WTC11 (cell line): ENCODE measurements around the gene CACNA1H.
"Not testable (repeated sequence)": the region's sequence is repeated elsewhere in the genome, so short reads cannot be mapped to it uniquely, and the experiment has no call there.

ENCODE experiments used
- CBFB ChIP-seq: sonication (generic); formaldehyde crosslinking; IDR thresholded peaks from 2 replicates; pipeline ENCODE4 v1.8.1; 2022; ENCODE audit warnings: mild to moderate bottlenecking, low read depth, missing genetic modification reagents
- JUN ChIP-seq: sonication (generic); formaldehyde crosslinking; IDR thresholded peaks from 2 replicates; pipeline ENCODE4 v1.8.0; 2023; ENCODE audit warnings: mild to moderate bottlenecking, missing genetic modification reagents
- OVOL2 ChIP-seq: fragments of 250-450 bp; sonication (Bioruptor Pico); IDR thresholded peaks from 2 replicates; pipeline ENCODE4 v1.9.0; 2021; ENCODE audit warnings: mild to moderate bottlenecking, borderline replicate concordance
- SMAD4 ChIP-seq: sonication (generic); formaldehyde crosslinking; IDR thresholded peaks from 2 replicates; pipeline ENCODE4 v1.8.0; 2022; ENCODE audit warnings: mild to moderate bottlenecking, missing genetic modification reagents
- ZNF263 ChIP-seq: sonication (generic); formaldehyde crosslinking; IDR thresholded peaks from 2 replicates; pipeline ENCODE4 v1.8.1; 2022; ENCODE audit warnings: low read depth, mild to moderate bottlenecking, moderate library complexity, missing genetic modification reagents
- ZNF423 ChIP-seq: fragments of 250-450 bp; sonication (Bioruptor Pico); IDR thresholded peaks from 2 replicates; pipeline ENCODE4 v2.1.2; 2022; ENCODE audit warnings: mild to moderate bottlenecking, moderate library complexity
- TF ChIP-seq, protein P1 (sequence below): fragments of 200-600 bp; IDR thresholded peaks from 2 replicates; pipeline ENCODE4 v1.8.0; 2022; ENCODE audit warnings: antibody characterized with exemption
- TF ChIP-seq, protein P2 (sequence below): sonication (generic); formaldehyde crosslinking; conservative IDR thresholded peaks from 2 replicates; pipeline ENCODE4 v1.8.1; 2022; ENCODE audit warnings: mild to moderate bottlenecking, missing genetic modification reagents
- TF ChIP-seq, protein P3 (sequence below): sonication (generic); formaldehyde crosslinking; IDR thresholded peaks from 2 replicates; pipeline ENCODE4 v1.8.0; 2022; ENCODE audit warnings: mild to moderate bottlenecking, missing genetic modification reagents
- TF ChIP-seq, protein P4 (sequence below): sonication (generic); formaldehyde crosslinking; IDR thresholded peaks from 2 replicates; pipeline ENCODE4 v1.8.1; 2023; ENCODE audit warnings: mild to moderate bottlenecking, missing genetic modification reagents

DNA sequence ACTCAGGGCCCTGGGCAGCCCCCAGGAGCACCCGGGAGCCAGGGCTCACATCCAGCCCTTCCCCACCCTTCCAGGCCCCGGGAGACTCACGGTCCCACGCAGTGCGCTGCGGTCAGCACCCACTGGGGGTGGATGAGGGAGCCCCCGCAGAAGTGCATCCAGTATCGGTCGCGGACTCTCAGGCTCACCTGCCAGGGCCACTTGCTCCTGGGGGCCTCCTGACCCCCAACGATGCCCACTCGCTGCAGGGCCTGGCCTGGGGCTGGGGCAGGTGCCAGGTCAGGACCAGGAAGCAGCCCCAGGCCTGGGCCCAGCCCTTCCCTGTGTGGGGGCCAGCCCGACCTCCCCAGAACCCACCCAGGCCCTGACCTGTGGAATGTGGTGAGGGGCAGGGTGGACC is 76.6 kb downstream of the CACNA1H start:
- TF ChIP-seq, protein P1, sequence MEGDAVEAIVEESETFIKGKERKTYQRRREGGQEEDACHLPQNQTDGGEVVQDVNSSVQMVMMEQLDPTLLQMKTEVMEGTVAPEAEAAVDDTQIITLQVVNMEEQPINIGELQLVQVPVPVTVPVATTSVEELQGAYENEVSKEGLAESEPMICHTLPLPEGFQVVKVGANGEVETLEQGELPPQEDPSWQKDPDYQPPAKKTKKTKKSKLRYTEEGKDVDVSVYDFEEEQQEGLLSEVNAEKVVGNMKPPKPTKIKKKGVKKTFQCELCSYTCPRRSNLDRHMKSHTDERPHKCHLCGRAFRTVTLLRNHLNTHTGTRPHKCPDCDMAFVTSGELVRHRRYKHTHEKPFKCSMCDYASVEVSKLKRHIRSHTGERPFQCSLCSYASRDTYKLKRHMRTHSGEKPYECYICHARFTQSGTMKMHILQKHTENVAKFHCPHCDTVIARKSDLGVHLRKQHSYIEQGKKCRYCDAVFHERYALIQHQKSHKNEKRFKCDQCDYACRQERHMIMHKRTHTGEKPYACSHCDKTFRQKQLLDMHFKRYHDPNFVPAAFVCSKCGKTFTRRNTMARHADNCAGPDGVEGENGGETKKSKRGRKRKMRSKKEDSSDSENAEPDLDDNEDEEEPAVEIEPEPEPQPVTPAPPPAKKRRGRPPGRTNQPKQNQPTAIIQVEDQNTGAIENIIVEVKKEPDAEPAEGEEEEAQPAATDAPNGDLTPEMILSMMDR, result not testable (repeated sequence)
- TF ChIP-seq JUN (CRISPR knock-in tag); ZNF423 (CRISPR knock-in tag); OVOL2 (CRISPR knock-in tag); SMAD4; CBFB (CRISPR knock-in tag); ZNF263: not testable (repeated sequence)
- TF ChIP-seq, protein P2, sequence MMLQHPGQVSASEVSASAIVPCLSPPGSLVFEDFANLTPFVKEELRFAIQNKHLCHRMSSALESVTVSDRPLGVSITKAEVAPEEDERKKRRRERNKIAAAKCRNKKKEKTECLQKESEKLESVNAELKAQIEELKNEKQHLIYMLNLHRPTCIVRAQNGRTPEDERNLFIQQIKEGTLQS (CRISPR knock-in tag), result not testable (repeated sequence)
- TF ChIP-seq, protein P3, sequence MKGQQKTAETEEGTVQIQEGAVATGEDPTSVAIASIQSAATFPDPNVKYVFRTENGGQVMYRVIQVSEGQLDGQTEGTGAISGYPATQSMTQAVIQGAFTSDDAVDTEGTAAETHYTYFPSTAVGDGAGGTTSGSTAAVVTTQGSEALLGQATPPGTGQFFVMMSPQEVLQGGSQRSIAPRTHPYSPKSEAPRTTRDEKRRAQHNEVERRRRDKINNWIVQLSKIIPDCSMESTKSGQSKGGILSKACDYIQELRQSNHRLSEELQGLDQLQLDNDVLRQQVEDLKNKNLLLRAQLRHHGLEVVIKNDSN, result not testable (repeated sequence)
- TF ChIP-seq, protein P4, sequence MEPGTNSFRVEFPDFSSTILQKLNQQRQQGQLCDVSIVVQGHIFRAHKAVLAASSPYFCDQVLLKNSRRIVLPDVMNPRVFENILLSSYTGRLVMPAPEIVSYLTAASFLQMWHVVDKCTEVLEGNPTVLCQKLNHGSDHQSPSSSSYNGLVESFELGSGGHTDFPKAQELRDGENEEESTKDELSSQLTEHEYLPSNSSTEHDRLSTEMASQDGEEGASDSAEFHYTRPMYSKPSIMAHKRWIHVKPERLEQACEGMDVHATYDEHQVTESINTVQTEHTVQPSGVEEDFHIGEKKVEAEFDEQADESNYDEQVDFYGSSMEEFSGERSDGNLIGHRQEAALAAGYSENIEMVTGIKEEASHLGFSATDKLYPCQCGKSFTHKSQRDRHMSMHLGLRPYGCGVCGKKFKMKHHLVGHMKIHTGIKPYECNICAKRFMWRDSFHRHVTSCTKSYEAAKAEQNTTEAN (CRISPR knock-in tag), result not testable (repeated sequence)
